ENCODE results near the gene SCAP. TPM values are rescaled to one million over a fixed set of nuclear protein-coding genes. Genes with fewer than 3 reads are reported as not detected.

The SCAP gene
- total and polyA plus RNA-seq, 2 experiments from 2014 or later: 35.5 to 141 TPM

DNA sequence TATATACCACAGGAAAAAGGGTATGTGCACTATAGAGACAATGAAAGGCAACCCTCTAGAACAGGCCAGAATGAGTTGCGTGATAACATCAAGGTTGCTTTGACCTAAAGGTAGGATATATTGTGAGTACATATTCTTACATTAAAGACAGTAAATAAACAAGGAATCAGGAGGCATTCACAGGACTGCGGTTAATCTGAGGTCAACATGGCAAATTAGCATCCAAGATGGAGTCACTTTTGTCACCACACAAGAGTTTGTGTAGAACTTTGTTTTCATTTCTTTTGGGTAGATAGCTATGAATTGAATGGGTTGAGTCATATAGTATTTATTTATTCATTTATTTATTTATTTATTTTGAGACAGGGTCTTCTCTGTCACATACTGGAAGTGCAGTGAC is 11.5 kb upstream of the SCAP start:
- no peaks in the 10 kb centered on the region for H4K20me1 ChIP-seq (replicated peaks; ENCODE audit: insufficient read depth)
- H2AFZ ChIP-seq: no peak overlapping the region
- no peak overlapping the region for H3K4me3 ChIP-seq
- H3K4me1 Mint-ChIP-seq: peaks cover 3% of the 10 kb centered on the region
- no peak overlapping the region for H3K4me2 ChIP-seq
- H3K79me2 ChIP-seq (replicated peaks; ENCODE audit: insufficient read depth): no peaks in the 10 kb centered on the region
- peaks cover 7% of the 10 kb centered on the region for H3K27me3 Mint-ChIP-seq (ENCODE audit: insufficient read depth, low read depth, poor library complexity)
- TF ChIP-seq, protein P1, sequence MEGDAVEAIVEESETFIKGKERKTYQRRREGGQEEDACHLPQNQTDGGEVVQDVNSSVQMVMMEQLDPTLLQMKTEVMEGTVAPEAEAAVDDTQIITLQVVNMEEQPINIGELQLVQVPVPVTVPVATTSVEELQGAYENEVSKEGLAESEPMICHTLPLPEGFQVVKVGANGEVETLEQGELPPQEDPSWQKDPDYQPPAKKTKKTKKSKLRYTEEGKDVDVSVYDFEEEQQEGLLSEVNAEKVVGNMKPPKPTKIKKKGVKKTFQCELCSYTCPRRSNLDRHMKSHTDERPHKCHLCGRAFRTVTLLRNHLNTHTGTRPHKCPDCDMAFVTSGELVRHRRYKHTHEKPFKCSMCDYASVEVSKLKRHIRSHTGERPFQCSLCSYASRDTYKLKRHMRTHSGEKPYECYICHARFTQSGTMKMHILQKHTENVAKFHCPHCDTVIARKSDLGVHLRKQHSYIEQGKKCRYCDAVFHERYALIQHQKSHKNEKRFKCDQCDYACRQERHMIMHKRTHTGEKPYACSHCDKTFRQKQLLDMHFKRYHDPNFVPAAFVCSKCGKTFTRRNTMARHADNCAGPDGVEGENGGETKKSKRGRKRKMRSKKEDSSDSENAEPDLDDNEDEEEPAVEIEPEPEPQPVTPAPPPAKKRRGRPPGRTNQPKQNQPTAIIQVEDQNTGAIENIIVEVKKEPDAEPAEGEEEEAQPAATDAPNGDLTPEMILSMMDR (conservative IDR thresholded peaks at IDR 0.05; ENCODE audit: low read depth in 2 of 2): no peak
- TF ChIP-seq POLR2AphosphoS5 (IDR thresholded peaks at IDR 0.05; ENCODE audit: low read depth): no peak
- TF ChIP-seq CREB1 (CRISPR knock-in tag; IDR thresholded peaks at IDR 0.05; ENCODE audit: low read depth): no peak
- TF ChIP-seq JUNB (IDR thresholded peaks at IDR 0.05; ENCODE audit: unreplicated experiment): no peak
- no peak for TF ChIP-seq ZNF462 (CRISPR knock-in tag; IDR thresholded peaks at IDR 0.05)
- no peak for TF ChIP-seq EZH2phosphoT487 (IDR thresholded peaks at IDR 0.05; ENCODE audit: unreplicated experiment)
- TF ChIP-seq NANOG (IDR thresholded peaks at IDR 0.05; ENCODE audit: borderline replicate concordance): no peak
- no peak for TF ChIP-seq REST (IDR thresholded peaks at IDR 0.05; ENCODE audit: unreplicated experiment)
- no peak for TF ChIP-seq ZNF331 (CRISPR knock-in tag; IDR thresholded peaks at IDR 0.05; ENCODE audit: low read depth)
- TF ChIP-seq EZH2 (IDR thresholded peaks at IDR 0.05; ENCODE audit: low read depth, unreplicated experiment): no peak
- TF ChIP-seq ZNF114 (CRISPR knock-in tag; IDR thresholded peaks at IDR 0.05): no peak
- peaks cover 10% of the 10 kb centered on the region for H3F3A ChIP-seq (replicated peaks; ENCODE audit: low read depth)
- H3K27ac Mint-ChIP-seq: no peak overlapping the region
- peaks cover 17% of the 10 kb centered on the region for H3K36me3 Mint-ChIP-seq (ENCODE audit: low read depth)
- DNase-seq (ENCODE audit: low spot score): no peak
- H3K27me3 ChIP-seq (ENCODE audit: insufficient read depth): no peaks in the 10 kb centered on the region
- peaks cover 3% of the 10 kb centered on the region; the same call in 2 of the 3 replicates for H3K9me3 Mint-ChIP-seq
- no peaks in the 10 kb centered on the region for H3K9me2 ChIP-seq (ENCODE audit: insufficient read depth)
- peaks cover 8% of the 10 kb centered on the region for H3K4me1 ChIP-seq (ENCODE audit: insufficient read depth)
- H3K27ac ChIP-seq (ENCODE audit: low read depth): no peak overlapping the region
- no peak for ATAC-seq
- H3K4me3 Mint-ChIP-seq: no peak overlapping the region
- H3K36me3 ChIP-seq (ENCODE audit: insufficient read depth): no peaks in the 10 kb centered on the region
